ENCODE results near the gene B3GNT3.
"Not testable (repeated sequence)": the region's sequence is repeated elsewhere in the genome, so short reads cannot be mapped to it uniquely, and the experiment has no call there.

B3GNT3 gene

DNA sequence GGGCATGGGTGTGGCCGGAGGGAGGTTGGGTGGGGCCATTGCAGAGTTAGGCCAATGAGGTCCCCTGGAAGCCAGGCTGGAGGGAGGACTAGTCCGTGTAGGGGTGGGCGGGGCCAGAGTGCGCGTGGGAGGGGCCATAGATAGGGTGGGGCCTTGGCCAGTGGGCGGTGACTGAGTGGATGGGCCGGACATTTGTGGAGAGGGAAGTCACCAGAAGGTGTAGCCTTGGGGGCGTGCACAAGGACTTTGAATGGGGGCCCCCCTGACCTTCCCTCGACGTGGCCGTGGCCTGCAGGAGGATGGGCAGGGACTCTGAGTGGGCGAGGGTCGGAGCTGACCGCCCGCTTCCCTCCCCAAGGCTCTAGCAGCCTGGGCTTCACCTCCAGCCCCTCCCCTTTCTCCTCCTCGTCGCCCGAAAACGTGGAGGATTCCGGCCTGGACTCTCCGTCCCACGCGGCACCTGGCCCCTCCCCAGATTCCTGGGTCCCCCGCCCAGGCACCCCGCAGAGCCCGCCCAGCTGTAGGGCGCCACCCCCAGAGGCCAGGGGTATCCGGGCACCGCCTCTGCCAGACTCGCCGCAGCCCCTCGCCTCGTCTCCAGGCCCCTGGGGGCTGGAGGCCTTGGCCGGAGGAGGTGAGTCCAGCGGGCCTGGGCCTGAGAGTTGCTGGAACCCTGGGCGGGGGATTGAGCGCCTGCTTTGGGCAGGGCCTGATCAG lies 16.5 kb upstream of the B3GNT3 start:
- FAIRE-seq (peak; percentile 48), DNase-seq (ENCODE audit: insufficient read length, low spot score) (peak; percentile 75)
- TF ChIP-seq POLR2A (IDR thresholded peaks at IDR 0.05; ENCODE audit: low read depth, low read length): no peak

DNA sequence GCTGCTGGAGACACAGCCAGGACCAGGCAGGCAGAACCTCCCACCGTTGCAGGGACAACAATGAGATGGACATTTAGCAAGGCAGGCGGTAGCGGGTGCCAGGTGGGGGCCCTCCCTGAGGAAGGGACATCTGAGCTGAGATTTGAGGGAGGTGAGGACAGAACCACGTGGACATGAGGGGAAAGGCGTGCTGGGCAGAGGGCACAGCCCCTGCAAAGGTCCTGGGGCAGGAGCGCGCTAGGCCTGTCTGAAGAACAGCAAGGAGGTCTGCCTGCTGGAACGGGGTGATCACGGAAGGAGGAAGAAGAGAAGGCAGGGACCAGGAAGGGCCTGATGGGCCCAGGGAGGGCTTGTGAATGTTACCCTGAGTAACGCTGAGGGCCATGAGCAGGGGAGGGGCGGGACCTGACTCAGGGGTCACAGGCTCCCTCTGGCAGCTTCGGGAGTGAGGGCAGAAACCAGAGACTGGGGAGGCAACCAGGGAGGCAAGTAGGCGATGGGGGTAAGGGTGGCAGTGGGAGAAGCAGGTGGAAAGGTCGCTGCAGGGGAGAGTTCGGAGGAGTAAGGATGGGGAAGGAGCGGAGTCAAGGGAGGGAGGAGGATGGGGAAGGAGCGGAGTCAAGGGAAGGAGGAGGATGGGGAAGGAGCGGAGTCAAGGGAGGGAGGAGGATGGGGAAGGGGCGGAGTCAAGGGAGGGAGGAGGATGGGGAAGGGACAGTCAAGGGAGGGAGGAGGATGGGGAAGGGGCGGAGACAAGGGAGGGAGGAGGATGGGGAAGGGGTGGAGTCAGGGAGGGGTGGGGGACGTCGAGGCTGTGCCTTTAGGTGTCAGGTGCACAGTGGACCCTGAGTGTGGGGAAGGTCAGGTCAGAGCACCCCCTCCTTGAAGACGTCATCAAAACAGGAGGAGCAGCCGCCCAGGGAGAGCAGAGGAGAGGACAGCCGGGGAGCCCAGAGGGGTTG lies 15.7 kb upstream of the B3GNT3 start:
- FAIRE-seq: no peak
- no peak for TF ChIP-seq POLR2A (IDR thresholded peaks at IDR 0.05; ENCODE audit: low read depth, low read length)
- DNase-seq (ENCODE audit: insufficient read length, low spot score): no peak

DNA sequence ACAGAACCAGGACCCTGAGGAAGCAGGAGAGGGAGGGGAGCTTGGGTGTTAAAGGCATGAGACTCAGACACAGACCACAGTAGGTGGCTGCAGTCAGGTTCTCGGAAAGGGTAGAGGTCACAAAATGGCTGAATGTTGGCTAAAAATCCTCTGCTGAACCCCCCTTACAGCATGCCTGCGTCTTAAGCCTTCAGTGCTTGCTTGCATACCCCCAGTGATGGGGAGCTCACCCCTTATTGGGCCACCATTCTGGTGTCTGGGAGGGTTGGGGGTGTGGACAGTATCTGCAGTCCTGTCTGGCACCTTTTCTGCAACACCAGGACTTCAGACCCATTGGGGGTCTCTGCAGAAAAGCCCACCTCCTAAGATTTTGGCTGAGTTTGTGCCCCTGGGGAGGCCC lies 14.2 kb upstream of the B3GNT3 start:
- DNase-seq (ENCODE audit: insufficient read length, low spot score) (no peak), FAIRE-seq (no peak)
- TF ChIP-seq POLR2A (IDR thresholded peaks at IDR 0.05; ENCODE audit: low read depth, low read length): no peak

DNA sequence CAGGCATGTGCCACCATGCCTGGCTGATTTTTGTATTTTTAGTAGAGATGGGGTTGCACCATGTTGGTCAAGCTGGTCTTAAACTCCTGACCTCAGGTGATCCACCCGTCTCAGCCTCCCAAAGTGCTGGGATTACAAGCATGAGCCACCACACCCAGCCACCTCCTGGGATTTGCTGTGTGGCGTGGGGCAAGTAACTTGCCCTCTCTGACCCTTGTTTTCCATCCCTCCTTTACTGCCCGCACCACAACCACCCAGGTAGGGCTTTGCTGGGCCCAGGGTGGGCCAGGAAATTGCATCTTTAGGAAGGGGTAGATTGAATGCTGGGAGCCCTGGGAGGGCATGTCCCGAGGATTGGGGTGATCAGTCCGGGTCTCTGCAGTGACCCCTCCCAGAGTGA lies 11.2 kb upstream of the B3GNT3 start:
- DNase-seq (ENCODE audit: insufficient read length, low spot score); FAIRE-seq: not testable (repeated sequence)

DNA sequence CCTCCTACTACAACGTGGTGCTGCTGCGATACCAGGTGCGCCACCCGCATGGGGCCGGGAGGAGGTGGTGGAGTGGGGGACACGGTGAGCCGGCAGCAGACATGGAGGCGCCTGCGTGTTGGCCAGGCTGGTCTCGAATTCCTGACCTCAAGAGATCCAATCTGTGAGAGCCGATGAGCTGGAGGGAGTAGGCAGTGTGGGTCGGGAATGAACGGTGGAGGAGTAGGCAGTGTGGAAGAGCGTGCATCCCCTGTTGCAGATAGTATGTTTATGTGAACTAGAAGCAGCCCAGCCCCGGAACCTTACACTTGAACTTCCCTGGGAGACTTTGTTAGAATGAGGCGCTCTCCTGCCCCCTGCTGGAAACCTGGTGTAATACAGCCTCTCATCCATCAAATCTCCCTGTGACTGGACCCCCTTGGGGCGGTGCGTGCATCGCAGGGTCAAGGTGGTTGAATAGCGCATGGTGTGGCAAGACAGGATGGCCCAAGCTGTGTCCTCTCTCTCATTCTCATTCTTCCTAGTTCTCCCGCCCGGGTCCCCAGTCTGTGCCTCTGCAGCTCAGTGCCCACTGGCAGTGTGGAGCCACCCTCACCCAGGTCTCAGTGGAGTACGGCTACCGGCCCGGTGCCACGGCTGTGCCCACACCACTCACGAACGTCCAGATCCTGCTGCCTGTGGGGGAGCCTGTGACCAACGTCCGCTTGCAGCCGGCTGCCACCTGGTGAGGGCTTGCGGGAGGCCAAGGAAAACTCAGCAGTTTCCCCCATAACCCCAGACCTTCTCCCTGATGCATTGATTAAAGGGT lies 10.5 kb upstream of the B3GNT3 start:
- no peak for FAIRE-seq
- no peak for TF ChIP-seq POLR2A (IDR thresholded peaks at IDR 0.05; ENCODE audit: low read depth, low read length)
- DNase-seq (ENCODE audit: insufficient read length, low spot score): peak; percentile 76

DNA sequence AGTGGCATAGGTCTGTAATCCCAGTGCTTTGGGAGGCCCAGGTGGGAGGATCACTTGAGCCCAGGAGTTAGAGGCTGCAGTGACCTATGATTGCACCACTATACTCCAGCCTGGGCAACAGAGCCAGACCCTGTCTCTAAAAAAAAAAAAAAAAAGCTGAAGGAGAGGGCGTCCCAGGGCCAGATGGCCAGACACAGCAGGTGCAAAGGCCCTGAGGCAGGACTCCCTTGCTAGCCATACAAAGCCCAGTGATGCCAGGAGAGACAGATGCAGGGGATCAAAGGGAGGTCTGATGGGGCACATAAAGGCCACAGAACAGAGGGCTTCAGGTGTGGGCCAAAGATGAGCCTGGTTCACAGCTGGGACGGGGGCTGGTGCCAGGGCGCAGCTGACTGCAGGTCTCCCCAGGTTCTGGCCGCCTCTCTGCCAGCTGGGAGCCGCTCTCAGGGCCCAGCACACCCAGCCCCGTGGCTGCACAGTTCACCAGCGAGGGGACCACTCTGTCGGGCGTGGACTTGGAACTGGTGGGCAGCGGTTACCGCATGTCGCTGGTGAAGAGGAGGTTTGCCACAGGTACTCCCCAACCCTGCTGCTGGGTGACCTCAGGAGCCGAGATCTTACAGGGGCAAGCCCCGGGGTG lies 7.5 kb upstream of the B3GNT3 start:
- DNase-seq (ENCODE audit: insufficient read length, low spot score) (no peak), FAIRE-seq (no peak)
- no peak for TF ChIP-seq POLR2A (IDR thresholded peaks at IDR 0.05; ENCODE audit: low read depth, low read length)

DNA sequence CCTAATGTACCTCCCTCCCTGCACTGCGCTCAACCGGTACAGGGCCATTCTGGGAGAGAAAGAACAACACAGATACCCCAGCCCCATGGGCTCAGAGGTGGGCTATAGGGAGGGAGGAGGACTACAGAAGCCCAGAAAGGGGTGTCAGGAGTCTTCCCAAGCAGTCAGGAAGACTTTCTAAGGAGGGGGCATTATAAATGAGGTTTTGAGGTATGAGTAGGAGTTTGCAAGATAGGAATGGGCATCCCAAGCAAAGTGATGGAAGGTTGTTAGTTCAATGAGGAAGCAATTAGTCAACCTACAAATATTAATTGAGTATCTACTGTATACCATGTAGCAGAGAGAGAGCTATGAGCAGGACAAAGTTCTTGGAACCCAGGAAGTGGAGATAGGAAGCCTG lies 6.3 kb upstream of the B3GNT3 start:
- no peak for FAIRE-seq
- DNase-seq (ENCODE audit: insufficient read length, low spot score): no peak
- no peak for TF ChIP-seq POLR2A (IDR thresholded peaks at IDR 0.05; ENCODE audit: low read depth, low read length)

DNA sequence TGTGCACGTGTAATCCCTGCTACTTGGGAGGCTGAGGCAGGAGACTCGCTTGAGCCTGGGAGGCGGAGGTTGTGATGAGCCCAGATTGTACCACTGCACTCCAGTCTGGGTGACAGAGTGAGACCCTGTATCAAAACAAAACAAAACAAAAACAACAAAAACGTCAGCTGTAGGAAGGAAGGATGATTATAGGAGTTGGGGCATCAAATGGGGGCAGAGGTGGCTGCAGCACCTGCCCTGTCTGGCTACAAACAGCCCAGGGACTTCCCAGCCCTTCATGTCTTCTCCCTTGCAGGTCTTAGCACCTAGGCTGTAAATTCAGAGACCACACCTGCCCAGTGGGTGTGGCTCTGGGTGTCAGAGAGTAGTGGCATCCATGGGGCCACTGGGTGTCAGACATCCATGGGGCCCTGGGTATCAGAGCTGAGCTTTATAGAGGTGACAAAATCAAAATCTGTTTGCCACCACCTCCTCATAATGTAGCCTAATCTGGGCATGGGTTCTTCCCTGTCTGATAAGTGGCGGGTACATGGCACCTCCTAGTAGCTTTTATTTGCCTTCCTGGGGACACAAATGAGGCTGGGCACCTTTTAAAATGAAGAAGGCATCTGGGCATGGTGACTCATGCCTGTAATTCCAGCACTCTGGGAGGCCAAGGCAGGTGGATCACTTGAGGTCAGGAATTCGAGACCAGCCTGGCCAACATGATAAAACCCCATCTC lies 4.7 kb upstream of the B3GNT3 start:
- FAIRE-seq (no peak), DNase-seq (ENCODE audit: insufficient read length, low spot score) (no peak)
- TF ChIP-seq POLR2A (IDR thresholded peaks at IDR 0.05; ENCODE audit: low read depth, low read length): no peak

DNA sequence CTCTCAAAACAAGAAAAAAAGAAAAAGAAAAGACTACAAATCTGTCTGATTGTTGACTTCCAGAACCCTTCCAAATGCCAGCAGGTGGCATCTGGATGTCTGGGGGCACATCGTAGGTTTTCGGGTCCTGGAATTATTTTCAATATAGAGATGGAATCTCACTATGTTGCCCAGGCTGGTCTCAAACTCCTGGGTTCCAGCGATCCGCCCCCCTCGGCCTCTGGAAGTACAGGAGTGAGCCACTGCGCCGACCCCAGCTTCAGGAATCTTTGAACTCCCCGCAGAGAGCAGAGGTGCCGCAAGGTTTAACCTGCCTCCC lies 567 bp upstream of the B3GNT3 start:
- FAIRE-seq: no peak
- no peak for DNase-seq (ENCODE audit: insufficient read length, low spot score)
- no peak for TF ChIP-seq POLR2A (IDR thresholded peaks at IDR 0.05; ENCODE audit: low read depth, low read length)

DNA sequence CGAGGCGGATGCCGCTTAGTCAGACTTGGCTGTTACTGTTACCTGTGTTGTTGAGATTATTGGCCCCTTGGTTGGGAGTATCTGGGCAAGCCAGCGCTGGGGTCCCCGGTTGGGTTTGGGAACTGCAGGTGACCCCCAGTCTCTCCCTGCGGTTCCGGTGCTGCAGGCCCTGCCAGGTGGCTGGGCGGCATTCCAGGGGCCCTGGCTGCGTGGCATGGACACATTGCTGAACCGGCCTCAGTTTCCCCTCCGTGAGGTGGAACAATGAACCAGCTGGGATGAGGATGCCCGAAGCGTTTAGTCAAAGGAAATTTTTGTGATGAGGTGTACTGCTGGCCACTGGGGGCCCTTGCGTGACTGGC lies 538 bp downstream of the B3GNT3 start:
- DNase-seq (ENCODE audit: insufficient read length, low spot score) (no peak), FAIRE-seq (no peak)

DNA sequence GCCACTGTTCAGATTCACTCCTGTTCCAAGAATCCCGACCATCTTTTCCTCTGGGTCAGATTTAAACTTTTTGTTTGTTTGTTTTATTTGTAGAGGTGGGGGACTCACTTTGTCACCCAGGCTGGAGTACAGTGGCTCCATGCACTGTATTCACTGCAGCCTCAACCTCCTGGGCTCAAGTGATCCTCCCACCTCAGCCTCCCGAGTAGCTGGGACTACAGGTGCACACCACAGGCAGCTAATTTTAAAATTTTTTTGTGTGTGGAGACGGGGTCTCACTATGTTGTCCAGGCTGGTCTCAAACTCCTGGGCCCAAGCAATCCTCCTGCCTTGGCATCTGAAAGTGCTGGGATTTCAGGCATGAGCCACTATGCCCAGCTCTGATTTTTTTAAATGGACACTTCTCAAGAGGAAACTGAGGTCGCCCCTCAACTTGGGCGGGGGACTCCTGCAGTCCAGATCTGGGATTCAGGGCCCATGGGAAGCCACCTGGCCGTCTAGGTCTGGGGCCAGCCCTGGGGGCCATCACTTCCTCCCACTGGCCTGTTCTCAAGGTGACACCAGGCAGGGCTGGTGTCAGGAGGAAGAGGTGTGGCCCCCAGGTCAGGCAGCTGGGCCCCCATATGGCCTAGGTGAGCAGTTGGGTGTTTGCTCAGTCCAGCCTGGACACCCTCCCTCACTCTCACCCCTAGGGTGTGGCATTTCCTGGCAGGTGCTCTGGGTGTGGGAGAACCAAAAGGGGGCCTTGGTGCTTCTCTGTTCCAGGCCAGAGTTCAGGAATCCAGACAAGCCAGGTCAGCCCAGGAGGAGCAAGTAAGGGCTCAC lies 1.3 kb downstream of the B3GNT3 start:
- no peak for FAIRE-seq
- no peak for DNase-seq (ENCODE audit: insufficient read length, low spot score)
- TF ChIP-seq POLR2A (IDR thresholded peaks at IDR 0.05; ENCODE audit: low read depth, low read length): no peak

More for the DNA sequence above, 538 bp downstream of the B3GNT3 start:
- no peak for TF ChIP-seq POLR2A (IDR thresholded peaks at IDR 0.05; ENCODE audit: low read depth, low read length)

DNA sequence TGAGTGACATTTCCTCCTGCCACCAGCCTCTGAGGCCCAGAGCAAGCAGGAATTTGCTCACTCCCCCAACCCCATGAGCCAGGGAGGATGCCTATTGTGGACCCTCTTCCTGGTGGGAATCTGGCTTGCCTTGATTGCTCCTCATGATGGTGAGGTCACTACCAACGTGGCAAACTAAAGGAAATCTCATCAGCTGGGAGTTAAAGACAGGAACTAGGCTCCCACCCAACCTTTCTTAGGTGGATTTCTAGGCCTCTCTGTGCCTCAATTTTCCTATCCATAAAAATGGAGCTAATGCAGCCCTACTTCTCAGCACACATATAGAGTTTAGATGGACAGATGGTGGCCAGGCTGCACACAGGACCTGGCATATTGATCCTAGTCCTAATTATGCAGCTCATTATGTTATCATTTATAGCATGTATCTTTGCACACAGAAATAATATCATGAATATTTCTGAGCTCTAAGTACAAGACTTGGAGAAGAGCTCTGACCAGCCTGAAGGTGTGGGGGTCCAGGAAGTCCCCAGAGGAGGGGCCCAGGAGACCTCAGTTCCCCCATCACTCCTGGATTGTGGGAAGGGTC lies 2.0 kb downstream of the B3GNT3 start:
- no peak for TF ChIP-seq POLR2A (IDR thresholded peaks at IDR 0.05; ENCODE audit: low read depth, low read length)
- DNase-seq (ENCODE audit: insufficient read length, low spot score): no peak
- FAIRE-seq: no peak

Data from H54 (cell line).